Left ventricle myocardium inferior (tissue), 1 donor: ENCODE results near the gene HSPA14. TPM values are rescaled to one million over a fixed set of nuclear protein-coding genes. Genes with fewer than 3 reads are reported as not detected.

Experiments used
- DNase-seq: peaks from one replicate; pipeline ENCODE4 v3.0.0-alpha.2; 2020
- H3K27ac ChIP-seq: fragments of 200-600 bp; replicated peaks from 2 replicates; pipeline ENCODE4 v1.8.0; 2021
- H3K27me3 ChIP-seq: fragments of 200-600 bp; 2 replicates; pipeline ENCODE4 v1.8.0; 2021; ENCODE audit warnings: low read depth
- H3K36me3 ChIP-seq: fragments of 200-600 bp; 2 replicates; pipeline ENCODE4 v1.8.0; 2021
- H3K4me1 ChIP-seq: fragments of 200-600 bp; 2 replicates; pipeline ENCODE4 v1.8.0; 2021
- H3K4me3 ChIP-seq: fragments of 200-600 bp; 2 replicates; pipeline ENCODE4 v1.8.0; 2021; ENCODE audit warnings: mild to moderate bottlenecking, moderate library complexity
- H3K9me3 ChIP-seq: fragments of 200-600 bp; replicated peaks from 2 replicates; pipeline ENCODE4 v1.8.0; 2021
- CTCF ChIP-seq: fragments of 200-600 bp; IDR thresholded peaks from 2 replicates; pipeline ENCODE4 v1.8.0; 2021; ENCODE audit warnings: antibody characterized with exemption, mild to moderate bottlenecking, borderline replicate concordance
- intact Hi-C: fragments of 100-400 bp; cut with micrococcal nuclease; formaldehyde crosslinking; loops from one replicate; pipeline ENCODE4 v1.11.0; 2022
- total RNA-seq: library from RNA; stranded (reverse); fragmentation: NEBNext Ultra II Directional; extraction: Animal tissue kit (Norgen Biotek cat#: 25700); gene quantifications from one replicate; pipeline ENCODE4 v1.2.1, GENCODE V29; 2021
- donor health status: DM: no; HTN: yes; CAD: no; lungs with severe emphysema.

HSPA14 gene
- total RNA-seq, 1 donor from 2014 or later, result 8.2 TPM

DNA sequence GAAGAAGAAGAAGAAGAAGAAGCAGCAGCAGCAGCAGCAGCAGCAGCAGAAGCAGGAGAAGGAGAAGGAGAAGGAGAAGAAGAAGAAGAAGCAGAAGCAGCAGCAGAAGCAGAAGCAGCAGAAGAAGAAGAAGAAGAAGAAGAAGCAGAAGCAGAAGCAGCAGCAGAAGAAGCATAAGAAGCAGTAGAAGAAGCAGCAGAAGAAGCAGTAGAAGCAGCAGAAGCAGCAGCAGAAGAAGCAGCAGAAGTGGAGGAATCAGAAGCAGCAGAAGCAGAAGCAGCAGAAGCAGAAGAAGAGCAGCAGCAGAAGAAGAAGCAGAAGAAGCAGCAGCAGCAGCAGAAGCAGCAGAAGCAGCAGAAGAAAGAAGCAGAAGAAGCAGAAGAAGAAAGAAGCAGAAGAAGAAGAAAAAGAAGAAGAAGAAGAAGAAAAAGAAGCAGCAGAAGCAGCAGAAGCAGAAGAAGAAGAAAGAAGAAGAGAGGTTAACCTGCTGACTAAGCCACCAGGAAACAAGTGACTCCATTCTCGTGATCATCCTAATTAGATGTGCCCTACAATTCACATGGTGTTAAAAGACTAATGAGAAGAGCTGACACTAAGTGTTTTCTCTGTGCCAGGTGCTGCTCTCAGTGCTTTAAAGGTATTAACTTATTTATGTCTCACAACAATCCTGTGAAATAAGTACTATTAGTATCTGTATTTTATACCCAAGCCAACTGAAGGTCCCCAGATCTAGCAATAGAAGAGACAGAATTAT is 11.9 kb upstream of the HSPA14 start:
- no peak overlapping the region for H3K27ac ChIP-seq
- no peaks in the 10 kb centered on the region for H3K9me3 ChIP-seq
- DNase-seq, result no peak
- no peak overlapping the region for H3K4me3 ChIP-seq
- intact Hi-C loops, result no loop called here
- no peaks in the 10 kb centered on the region for H3K36me3 ChIP-seq
- no peaks in the 10 kb centered on the region for H3K27me3 ChIP-seq
- H3K4me1 ChIP-seq, result peaks cover 5% of the 10 kb centered on the region
- no peak for TF ChIP-seq CTCF

DNA sequence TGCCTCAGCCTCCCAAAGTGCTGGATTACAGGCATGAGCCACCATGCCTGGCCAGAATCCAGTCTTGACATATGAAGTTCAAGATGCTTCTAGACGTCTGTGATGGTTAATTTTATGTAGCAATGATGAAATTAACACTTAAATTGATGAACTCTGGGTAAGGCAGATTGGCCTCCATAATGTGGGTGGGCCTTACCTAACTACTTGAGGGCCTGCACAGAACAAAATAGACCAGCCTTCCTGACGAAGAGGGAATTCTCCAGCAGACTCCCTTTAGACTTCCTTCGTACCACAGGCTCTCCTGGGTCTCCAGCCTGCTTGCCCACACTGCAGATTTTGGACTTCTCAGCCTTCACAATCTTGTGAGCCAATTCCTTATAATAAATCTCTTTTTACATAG is 5.0 kb upstream of the HSPA14 start:
- TF ChIP-seq CTCF, result no peak
- intact Hi-C loops, result no loop called here
- H3K9me3 ChIP-seq, result no peaks in the 10 kb centered on the region
- H3K27me3 ChIP-seq, result no peaks in the 10 kb centered on the region
- DNase-seq, result no peak
- no peaks in the 10 kb centered on the region for H3K36me3 ChIP-seq
- no peak overlapping the region for H3K27ac ChIP-seq
- no peak overlapping the region for H3K4me3 ChIP-seq
- H3K4me1 ChIP-seq, result peaks cover 15% of the 10 kb centered on the region

GRCh38 chr10:14836208-14836607 is 1.9 kb upstream of the HSPA14 start:
- Histone ChIP-seq H3K27me3 (no peaks in the 10 kb centered on the region), H3K4me1 (peaks cover 35% of the 10 kb centered on the region), H3K36me3 (peaks cover 13% of the 10 kb centered on the region), H3K4me3 (no peak overlapping the region), H3K27ac (peak overlapping the region; percentile 96), H3K9me3 (no peaks in the 10 kb centered on the region)
- TF ChIP-seq CTCF, result no peak
- no peak for DNase-seq
- intact Hi-C loops, result no loop called here

DNA sequence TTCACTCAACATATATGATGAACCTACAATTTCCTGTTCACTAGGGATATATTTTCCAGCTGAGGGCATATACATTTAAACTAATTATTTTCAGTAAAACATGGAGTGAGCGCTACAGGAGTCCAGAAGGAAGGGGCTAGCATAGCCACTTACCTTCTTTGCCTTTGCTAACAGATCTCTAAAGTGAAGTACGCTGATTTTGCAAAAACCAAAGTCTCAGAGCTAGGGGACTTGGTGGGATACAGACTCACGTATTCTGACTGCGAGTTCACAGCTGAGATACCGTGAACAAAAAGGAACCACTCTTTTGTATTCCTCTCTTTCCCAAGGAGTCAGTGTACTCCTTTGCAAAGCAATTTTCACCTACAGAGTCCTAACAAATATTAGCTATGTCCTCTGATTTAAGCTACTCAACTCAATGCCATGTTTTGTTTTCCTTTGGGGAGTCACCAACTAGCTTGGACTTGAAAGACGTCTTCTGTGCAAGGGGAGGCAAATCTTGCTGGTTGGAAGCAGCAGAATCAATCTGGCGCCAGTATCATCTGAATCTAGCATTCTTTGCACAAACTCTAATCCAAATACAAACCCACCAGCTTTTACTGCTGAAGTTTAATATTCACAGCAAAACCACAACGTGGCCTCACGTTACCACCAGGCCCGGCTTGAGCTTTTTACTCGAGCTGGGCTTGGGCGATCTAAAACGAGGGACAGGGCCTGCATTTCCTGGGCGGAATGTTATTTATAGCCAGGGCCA is 926 bp upstream of the HSPA14 start:
- no peaks in the 10 kb centered on the region for H3K27me3 ChIP-seq
- peak overlapping the region; percentile 92 for H3K4me3 ChIP-seq
- TF ChIP-seq CTCF, result no peak
- no peak for DNase-seq
- intact Hi-C loops, result no loop called here
- peaks cover 35% of the 10 kb centered on the region for H3K4me1 ChIP-seq
- H3K36me3 ChIP-seq, result peaks cover 23% of the 10 kb centered on the region
- peak overlapping the region; percentile 96 for H3K27ac ChIP-seq
- H3K9me3 ChIP-seq, result no peaks in the 10 kb centered on the region

DNA sequence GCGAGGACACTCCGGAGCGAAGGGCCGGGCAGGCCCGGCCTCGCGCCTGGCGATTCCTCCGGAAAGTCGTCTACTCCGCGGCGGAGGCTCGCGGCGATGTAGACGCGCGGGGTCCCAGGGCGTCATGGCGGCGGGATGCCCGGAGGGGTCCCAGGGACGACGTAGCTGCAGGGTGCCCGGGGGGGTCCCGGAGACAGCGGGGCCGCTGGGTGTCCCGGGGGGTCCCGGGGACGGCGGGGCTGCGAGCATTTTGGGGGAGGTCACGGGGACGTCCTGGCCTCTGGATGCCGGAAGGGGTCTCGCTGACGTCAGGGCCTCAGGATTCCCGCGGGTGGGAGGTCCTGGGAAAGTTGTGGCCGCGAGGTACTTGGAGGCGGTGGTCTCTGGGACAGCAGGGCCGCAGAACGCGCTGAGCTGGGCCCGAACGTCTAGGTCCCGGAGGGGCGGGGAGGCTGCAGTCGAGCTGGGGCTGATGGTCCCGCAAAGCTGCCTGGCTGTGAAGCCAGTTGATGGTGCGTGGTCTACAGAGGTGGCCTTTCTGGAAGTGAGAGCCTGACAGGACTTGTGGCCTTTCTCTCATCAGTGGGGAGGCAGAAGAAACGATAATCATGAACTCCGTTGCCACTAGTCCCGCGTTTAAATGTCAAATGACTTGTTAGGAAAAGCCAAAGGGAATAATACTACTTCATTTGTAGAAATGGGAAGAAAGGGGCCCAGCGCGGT is 637 bp downstream of the HSPA14 start:
- peak overlapping the region; percentile 96 for H3K27ac ChIP-seq
- TF ChIP-seq CTCF, result no peak
- H3K36me3 ChIP-seq, result peaks cover 38% of the 10 kb centered on the region
- no peaks in the 10 kb centered on the region for H3K9me3 ChIP-seq
- peaks cover 35% of the 10 kb centered on the region for H3K4me1 ChIP-seq
- no peaks in the 10 kb centered on the region for H3K27me3 ChIP-seq
- peak overlapping the region; percentile 92 for H3K4me3 ChIP-seq
- peak; percentile 29 for DNase-seq
- intact Hi-C loops, result no loop called here
